IPS DF 4.7 (cell line): ENCODE data around the gene LLGL2.

Experiments
- DNase-seq: peaks from one replicate; pipeline ENCODE4 v3.0.0-alpha.2; 2013; ENCODE audit warnings: low spot score; ENCODE audit errors: extremely low read depth

The LLGL2 gene

GRCh38 chr17:75611851-75612429 is 86.4 kb downstream of the LLGL2 start:
- DNase-seq: no peak

GRCh38 chr17:75612906-75613626 is 87.6 kb downstream of the LLGL2 start:
- DNase-seq: no peak

- DNase-seq: no peak
Measured at GRCh38 chr17:75614006-75614405, 88.5 kb downstream of the LLGL2 start.

GRCh38 chr17:75614556-75615270 is 89.2 kb downstream of the LLGL2 start:
- DNase-seq: no peak

GRCh38 chr17:75615301-75615700 is 89.8 kb downstream of the LLGL2 start:
- DNase-seq: no peak

GRCh38 chr17:75616521-75617122 is 91.1 kb downstream of the LLGL2 start:
- DNase-seq: no peak

GRCh38 chr17:75617218-75617617 is 91.7 kb downstream of the LLGL2 start:
- DNase-seq: no peak

GRCh38 chr17:75617675-75618074 is 92.2 kb downstream of the LLGL2 start:
- no peak for DNase-seq

GRCh38 chr17:75619506-75620431 is 94.3 kb downstream of the LLGL2 start:
- no peak for DNase-seq

- DNase-seq: no peak
Measured at GRCh38 chr17:75621489-75621888, 96.0 kb downstream of the LLGL2 start.

GRCh38 chr17:75622076-75622475 is 96.6 kb downstream of the LLGL2 start:
- DNase-seq: no peak

- no peak for DNase-seq
Measured at GRCh38 chr17:75622771-75623273, 97.3 kb downstream of the LLGL2 start.

GRCh38 chr17:75623386-75623785 is 97.9 kb downstream of the LLGL2 start:
- no peak for DNase-seq

- no peak for DNase-seq
Measured at GRCh38 chr17:75624021-75624420, 98.5 kb downstream of the LLGL2 start.
